ENCODE results near the gene TTC36.
"Not testable (repeated sequence)": the region's sequence is repeated elsewhere in the genome, so short reads cannot be mapped to it uniquely, and the experiment has no call there.

The TTC36 gene

DNA sequence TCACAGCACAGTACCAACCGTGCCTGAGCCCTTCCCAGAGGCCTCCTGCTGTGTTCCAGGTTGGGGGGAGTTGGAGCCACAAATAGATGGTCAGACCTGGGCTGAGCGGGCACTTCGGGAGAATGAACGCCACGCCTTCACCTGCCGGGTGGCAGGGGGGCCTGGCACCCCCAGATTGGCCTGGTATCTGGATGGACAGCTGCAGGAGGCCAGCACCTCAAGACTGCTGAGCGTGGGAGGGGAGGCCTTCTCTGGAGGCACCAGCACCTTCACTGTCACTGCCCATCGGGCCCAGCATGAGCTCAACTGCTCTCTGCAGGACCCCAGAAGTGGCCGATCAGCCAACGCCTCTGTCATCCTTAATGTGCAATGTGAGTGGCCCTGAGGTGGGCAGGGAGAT, 4.8 kb downstream of the TTC36 start:
- no peak for DNase-seq (ENCODE audit: low read depth in 2 of 2)

DNA sequence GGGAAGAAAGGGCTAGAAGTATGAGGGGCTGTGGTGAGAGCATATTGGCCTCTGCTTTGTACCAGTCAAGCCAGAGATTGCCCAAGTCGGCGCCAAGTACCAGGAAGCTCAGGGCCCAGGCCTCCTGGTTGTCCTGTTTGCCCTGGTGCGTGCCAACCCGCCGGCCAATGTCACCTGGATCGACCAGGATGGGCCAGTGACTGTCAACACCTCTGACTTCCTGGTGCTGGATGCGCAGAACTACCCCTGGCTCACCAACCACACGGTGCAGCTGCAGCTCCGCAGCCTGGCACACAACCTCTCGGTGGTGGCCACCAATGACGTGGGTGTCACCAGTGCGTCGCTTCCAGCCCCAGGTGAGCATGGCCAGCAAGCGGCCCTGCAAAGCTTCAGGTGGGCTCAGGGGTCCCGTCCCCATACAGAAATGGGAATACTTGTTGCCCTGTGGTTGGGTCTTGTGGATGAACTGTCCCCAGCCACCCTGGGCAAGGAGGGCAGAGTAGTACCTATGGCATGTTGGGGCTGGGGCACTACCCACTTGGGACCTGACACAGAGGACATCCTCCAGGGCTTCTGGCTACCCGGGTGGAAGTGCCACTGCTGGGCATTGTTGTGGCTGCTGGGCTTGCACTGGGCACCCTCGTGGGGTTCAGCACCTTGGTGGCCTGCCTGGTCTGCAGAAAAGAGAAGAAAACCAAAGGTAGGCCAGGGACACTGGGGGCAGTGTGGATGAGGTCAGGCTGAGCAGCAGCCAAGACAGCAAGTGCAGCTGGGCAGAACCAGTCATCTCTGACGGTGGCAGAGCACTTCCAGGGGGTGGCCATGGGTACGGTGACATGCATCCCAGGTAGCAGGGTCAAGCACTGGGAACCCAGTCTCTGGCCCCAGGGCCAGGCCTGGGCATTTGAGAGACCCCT, 5.8 kb downstream of the TTC36 start:
- DNase-seq (ENCODE audit: low read depth in 2 of 2), result no peak

DNA sequence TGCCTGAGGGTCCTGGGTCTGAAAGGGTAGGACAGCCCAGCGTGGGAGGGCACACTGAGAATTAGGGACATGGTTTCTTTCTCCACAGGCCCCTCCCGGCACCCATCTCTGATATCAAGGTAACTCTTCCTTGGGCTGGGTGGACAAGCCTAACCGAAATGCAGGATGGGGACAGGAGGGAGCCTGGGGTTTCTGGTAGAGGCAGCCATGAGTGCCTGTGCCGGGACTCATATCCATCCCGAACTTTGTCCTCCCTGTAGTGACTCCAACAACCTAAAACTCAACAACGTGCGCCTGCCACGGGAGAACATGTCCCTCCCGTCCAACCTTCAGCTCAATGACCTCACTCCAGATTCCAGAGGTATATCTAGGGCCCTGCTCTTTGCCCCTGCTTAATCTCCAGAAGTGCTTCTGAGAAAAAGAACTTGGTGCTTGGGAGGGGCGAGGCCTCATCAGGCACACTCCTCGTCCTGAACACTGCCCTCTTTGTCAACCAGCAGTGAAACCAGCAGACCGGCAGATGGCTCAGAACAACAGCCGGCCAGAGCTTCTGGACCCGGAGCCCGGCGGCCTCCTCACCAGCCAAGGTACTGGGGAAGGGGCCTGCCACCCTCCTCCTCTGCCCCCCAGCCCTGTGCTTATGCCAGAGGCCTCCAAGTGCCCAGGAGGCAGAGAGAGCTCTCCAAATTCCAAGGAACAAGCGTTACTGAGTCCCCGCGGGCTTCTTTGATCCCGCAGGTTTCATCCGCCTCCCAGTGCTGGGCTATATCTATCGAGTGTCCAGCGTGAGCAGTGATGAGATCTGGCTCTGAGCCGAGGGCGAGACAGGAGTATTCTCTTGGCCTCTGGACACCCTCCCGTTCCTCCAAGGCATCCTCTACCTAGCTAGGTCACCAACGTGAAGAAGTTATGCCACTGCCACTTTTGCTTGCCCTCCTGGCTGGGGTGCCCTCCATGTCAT, 6.8 kb downstream of the TTC36 start:
- DNase-seq (ENCODE audit: low read depth in 2 of 2), result no peak

DNA sequence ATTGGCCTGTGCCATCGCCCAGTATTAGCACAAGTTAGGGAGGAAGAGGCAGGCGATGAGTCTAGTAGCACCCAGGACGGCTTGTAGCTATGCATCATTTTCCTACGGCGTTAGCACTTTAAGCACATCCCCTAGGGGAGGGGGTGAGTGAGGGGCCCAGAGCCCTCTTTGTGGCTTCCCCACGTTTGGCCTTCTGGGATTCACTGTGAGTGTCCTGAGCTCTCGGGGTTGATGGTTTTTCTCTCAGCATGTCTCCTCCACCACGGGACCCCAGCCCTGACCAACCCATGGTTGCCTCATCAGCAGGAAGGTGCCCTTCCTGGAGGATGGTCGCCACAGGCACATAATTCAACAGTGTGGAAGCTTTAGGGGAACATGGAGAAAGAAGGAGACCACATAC, 8.0 kb downstream of the TTC36 start:
- DNase-seq (ENCODE audit: low read depth in 2 of 2), result no peak

DNA sequence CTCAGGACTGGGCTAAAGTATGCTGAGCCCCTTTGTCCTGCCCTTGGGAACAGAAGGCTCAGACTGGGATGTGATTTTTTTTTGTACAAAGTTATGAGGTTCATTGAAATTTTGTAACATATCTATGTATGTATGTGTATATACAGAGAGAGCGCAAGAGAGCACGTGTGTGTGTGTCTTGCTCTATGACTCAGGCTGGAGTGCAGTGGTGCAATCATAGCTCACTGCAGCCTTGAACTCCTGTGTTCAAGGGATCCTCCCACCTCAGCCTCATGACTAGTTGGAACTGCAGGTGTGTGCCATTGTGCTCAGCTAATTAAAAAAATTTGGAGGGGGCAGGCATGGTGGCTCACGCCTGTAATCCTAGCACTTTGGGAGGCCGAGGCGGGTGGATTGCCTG, 9.5 kb downstream of the TTC36 start:
- DNase-seq (ENCODE audit: low read depth in 2 of 2), result no peak

DNA sequence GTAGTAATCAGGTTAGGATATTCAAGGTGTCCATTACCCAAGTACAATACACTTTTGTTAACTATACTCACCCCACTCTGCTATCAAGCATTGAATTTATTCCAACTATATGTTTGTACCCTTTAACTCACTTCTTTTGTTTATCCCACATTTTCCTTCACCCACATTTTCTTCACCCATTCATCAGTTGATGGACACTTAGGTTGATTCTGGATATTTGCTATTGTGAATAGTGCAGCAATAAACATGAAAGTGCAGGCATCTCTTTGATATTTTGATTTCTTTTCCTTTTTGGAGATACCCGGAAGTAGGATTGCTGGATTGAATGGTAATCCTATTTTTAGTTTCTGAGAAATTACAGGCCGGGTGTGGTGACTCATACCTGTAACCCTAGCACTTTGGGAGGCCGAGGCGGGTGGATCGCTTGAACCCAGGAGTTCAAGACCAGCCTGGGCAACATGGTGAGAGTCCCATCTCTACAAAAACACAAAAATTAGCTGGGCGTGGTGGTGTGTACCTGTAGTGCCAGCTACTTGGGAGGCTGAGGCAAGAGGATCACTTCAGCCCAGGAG, 10.2 kb downstream of the TTC36 start:
- no peak for DNase-seq (ENCODE audit: low read depth in 2 of 2)

DNA sequence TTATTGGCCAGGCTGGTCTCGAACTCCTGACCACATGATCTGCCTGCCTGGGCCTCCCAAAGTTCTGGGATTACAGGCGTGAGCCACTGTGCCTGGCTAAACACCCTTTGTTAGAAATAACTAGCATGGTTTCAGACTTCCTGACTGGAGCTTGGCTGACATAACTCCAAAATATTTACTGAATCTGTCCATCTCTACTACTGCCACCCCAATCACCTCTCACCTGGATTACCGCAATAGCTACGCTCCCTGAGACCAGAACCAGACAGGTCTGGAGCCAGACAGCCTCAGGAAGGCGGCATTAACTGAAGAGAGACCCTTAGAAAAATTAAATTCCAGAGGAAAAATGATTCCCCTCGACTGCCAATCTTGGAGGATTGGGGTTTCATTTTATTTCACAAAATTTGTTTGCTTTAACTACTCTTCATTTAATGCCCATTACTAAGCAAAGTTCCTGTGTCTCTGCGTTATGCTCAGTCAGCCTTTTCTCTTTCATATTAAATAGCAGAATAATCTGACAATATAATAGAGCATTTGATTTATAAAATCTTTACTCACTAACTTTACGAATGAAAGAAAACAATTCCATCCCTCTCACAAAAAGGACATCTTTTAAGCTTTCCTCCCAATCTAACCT, 16.9 kb downstream of the TTC36 start:
- no peak for DNase-seq (ENCODE audit: low read depth in 2 of 2)

DNA sequence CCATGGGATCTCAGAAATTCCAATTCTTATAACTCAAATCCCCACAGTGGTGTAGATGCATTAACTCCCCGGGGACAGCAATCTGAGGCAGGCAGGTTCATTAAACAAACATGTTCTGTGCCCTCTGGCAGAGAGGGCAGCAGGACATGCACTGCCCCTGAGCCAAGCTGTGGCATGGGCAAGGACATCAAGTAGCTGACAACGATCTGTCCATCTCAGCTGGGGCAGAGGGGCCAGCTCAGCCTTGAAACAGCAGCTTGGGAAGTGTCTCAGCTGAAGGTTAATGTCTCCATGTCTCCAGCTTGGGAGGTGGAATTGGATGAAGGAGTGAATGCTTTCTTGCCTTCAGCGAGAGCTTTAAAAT, 17.4 kb downstream of the TTC36 start:
- DNase-seq (ENCODE audit: low read depth in 2 of 2), result no peak

DNA sequence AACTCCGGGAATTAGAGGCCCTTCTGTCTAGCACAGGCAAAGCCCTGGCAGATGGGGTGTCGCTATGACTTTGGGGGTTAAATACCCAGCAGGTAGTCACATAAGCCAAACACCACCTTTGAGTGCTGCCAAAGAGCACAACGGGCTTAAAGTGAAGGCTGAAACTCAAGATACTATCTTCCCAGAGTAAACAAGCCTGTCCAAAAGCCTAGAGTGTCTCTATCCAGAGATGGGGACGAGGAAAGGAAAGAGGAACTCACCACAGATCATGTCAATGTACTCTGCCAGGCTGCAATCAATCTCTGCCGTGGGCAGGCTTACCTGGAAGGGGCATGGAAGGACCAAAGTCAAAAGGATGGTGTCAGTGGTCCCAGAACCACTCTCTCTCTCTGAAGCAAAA, 18.3 kb downstream of the TTC36 start:
- no peak for DNase-seq (ENCODE audit: low read depth in 2 of 2)

DNA sequence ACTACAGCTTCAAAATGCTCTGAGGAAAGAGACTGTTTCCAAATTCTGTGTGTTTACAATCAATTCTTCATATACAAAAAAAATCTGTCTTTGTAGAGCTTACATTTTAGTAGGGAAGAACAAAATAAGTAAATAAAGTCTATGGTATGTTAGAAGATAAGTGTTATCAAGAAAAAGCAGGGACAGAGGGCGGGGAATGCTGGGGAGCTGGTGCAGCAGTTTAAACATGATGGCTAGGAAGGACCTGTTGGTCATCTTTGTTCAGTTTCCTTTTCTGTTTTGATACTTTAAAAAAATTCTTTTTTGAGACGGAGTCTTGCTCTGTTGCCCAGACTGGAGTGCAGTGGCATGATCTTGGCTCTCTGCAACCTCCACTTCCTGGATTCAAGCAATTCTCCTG, 19.9 kb downstream of the TTC36 start:
- no peak for DNase-seq (ENCODE audit: low read depth in 2 of 2)

DNA sequence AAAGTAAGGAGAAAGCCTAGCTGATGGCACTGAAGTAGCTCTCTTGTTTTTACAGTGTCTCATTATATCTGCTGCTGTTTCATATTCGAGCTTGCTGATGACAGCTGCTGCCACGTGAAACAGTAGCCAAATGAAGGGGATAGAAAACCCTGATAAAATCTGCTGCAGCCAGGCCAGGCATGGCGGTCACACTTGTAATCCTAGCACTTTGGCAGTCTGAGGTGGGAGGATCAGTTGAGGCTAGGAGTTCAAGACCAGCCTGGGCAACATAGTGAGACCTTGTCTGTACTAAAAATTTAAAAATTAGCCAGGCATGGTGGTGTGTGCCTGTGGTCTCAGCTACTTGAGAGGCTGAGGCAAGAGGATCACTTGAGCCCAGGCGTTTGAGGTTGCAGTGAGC, 25.1 kb downstream of the TTC36 start:
- no peak for DNase-seq (ENCODE audit: low read depth in 2 of 2)

DNA sequence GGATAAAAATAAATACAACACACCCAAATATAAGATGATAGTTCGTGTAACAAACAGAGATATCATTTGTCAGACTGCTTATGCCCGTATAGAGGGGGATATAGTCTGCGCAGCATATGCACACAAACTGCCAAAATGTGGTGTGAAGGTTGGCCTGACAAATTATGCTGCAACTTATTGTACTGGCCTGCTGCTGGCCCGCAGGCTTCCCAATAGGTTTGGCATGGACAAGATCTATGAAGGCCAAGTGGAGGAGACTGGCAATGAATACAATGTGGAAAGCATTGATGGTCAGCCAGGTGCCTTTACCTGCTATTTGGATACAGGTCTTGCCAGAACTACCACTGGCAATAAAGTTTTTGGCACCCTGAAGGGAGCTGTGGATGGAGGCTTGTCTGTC, 33.5 kb downstream of the TTC36 start:
- DNase-seq (ENCODE audit: low read depth in 2 of 2), result no peak

DNA sequence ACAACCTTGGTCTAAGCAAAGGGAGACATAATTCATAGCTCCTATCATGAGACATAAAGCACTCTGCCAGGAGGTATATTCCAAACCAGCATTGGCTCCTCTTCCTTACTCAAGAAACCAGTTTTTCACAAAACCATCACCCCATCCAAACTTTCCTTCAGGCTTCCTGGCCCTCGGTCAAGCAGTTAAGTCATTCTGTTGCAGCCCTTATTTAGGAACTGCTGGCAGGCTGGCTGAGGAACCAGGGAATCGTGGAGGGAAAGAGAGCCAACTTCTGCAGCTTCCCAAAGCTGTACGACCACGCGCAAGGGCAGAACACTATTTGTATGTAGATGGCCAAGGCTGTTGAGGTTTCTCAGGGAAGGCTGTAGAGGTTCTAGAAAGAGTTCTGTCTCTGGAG, 37.8 kb downstream of the TTC36 start:
- no peak for DNase-seq (ENCODE audit: low read depth in 2 of 2)

DNA sequence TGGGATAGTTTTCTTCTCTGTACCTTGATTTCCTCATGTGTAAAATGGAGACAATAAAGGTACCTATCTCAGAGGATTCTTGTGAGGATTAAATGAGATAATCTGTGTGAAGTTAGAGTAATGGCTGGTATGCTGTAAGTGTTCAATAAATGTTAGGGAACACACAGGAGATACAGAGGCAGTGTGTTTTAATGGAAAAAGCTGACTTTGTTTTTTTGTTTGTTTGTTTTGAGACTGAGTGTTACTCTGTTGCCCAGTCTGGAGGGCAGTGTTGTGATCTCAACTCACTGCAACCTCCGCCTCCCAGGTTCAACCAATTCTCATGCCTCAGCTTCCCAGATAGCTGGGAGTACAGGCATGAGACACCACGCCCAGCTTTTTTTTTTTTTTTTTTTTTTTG, 42.4 kb downstream of the TTC36 start:
- DNase-seq (ENCODE audit: low read depth in 2 of 2), result no peak

DNA sequence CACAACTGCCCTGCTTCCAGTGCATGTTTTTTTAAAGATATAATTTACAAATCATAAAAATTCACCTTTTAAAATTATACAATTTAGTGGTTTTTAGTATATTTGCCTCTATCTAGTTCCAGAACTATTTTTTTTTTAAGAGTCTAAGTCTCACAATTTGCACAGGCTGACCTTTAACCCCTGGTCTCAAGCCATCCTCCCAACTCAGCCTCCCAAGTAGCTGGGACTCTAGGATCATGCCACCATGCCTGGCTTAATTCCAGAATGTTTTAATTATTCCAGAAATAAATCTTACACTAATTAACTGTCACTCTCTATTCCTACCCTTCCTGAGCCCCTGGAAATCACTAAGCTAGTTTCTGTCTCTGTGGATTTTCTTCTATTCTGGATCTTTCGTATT, 43.5 kb downstream of the TTC36 start:
- no peak for DNase-seq (ENCODE audit: low read depth in 2 of 2)

DNA sequence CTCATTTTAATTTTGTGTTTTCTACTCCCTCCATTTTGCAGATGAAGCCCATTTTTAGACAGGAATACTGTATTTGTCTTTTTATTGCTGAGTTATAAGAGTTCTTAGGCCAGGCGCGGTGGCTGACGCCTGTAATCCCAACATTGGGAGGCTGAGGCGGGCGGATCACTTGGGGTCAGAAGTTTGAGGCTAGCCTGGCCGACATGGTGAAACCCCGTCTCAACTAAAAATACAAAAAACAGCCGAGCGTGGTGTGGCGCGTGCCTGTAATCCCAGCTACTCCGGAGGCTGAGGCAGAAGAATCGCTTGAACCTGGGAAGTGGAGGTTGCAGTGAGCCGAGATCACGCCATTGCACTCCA, 44.4 kb downstream of the TTC36 start:
- not testable (repeated sequence) for DNase-seq (ENCODE audit: low read depth in 2 of 2)

DNA sequence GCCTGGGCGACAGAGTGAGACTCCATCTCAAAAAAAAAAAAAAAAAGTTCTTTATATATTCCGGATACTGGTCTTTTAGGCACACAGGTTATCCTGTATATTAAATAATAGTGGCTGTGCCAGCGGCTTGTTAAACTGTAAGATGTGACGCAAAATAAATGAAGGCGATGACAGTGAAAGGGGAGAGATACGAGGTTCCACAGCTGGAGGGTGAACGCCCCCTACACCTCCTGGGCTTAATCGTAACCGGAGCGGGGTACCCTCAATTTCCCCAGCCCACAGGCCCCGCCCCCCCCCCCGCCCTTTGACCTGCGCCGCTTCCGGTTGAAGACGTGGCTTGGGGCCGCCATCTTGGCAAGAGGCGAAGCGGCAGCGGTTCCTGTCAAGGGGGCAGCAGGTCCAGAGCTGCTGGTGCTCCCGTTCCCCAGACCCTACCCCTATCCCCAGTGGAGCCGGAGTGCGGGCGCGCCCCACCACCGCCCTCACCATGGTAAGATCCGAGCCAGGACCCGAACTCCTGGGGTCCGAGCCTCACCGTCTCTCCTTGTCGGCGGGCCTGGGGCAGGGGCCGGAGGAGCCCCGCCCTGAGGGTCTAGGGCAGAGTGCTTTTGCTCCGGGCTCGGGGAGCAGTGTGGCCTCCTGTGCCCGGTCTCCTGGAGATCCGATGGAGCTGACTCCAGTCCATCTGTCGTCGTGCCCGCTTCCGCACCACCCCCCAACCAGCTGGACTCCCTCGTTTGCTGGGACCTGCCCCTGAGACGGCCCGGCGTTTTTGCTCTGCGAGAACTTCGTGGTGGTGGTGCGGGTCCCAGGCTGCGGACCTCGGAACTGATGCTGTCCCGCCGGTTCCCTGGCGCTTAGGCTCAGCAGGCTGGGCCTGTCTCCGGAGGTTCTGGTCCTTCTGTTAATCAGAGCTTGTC, 45.0 kb downstream of the TTC36 start, which contains the start of gene ARCN1:
TSS of gene ARCN1 (plus strand) at position 349 of the 920 bp plus-strand sequence. CDS start at position 488, 139 bp downstream.
- DNase-seq (ENCODE audit: low read depth in 2 of 2), result peak; percentile 59 to 62

DNA sequence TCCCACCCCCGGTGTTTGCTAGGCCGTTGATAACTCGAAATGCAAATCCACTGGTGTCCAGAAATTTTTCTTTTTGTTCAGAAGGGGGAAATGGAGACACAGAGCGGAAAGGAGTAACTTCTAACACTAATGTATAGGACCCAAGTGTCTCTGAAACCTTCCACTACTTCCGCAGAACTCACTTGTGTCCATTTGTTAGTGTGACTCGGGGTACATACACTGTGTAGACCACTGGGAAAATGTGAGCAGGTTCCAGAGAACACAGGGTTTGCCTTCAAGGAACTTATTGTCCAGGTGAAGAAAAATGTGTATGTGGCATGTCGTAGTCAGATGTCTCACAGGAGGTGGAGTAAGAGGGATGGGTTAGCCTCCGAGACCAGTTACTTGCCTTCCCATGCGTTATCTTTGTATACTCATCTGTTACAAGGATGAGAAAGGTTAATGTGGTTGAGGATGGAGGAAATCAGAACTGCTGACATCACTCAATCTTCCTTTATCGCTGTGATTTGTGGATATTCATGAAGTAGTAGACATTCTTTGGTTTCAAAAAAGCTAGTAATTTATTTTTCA, 45.8 kb downstream of the TTC36 start:
- DNase-seq (ENCODE audit: low read depth in 2 of 2), result no peak

DNA sequence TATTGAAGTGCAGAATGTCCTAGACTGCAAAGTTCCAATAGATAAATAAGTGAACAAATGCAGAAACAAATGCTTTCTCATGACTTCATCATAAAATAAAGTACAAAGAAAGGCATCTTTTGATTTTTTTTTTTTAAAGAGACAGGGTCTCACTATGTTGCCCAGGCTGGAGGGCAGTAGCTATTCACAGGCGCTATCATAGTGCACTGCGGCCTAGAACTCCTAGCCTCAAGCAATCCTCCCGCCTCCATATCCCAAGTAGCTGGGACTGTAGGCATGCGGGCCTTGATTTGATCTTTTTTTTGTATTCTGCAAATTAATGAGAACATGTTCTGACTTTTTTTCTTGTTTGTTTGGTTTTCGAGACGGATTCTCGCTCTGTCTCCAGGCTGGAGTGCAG, 47.4 kb downstream of the TTC36 start:
- DNase-seq (ENCODE audit: low read depth in 2 of 2), result no peak

DNA sequence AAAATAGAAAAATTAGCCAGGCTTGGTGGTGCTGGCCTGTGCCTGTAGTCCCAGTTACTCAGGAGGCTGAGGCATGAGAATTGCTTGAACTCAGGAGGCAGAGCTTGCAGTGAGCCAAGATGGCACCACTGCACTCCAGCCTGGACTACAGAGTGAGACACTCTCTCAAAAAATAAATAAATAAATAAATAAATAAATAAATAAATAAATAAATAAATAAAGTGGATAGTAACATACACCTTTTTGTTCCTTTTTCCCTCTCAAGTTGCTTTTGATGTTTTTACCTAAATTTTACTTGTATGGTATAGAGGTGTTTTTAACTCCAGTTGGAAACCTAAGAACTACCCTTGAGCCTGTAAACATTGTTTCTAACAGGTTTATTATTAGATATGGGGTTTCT, 50.7 kb downstream of the TTC36 start:
- not testable (repeated sequence) for DNase-seq (ENCODE audit: low read depth in 2 of 2)

Measured in stimulated activated CD8-positive, alpha-beta memory T cell treated with anti-CD3 and anti-CD28 coated beads, Interleukin-7, amount 100 ng/mL, for 1 hour (primary cell).